NCI-H526 treated with DMSO at 0.1 percent for 48 hours (cell line): ENCODE measurements around the gene ATAD1.
"Not testable (repeated sequence)": the region's sequence is repeated elsewhere in the genome, so short reads cannot be mapped to it uniquely, and the experiment has no call there.

ENCODE experiments used
- DNase-seq: peaks from one replicate; lab custom pipeline; 2025; lab: John Stamatoyannopoulos, UW

Gene ATAD1

GRCh38 chr10:87803328-87803727 lies 14.7 kb downstream of the ATAD1 start:
- DNase-seq = no peak

GRCh38 chr10:87801813-87802435 lies 16.1 kb downstream of the ATAD1 start:
- DNase-seq = not testable (repeated sequence)

DNA sequence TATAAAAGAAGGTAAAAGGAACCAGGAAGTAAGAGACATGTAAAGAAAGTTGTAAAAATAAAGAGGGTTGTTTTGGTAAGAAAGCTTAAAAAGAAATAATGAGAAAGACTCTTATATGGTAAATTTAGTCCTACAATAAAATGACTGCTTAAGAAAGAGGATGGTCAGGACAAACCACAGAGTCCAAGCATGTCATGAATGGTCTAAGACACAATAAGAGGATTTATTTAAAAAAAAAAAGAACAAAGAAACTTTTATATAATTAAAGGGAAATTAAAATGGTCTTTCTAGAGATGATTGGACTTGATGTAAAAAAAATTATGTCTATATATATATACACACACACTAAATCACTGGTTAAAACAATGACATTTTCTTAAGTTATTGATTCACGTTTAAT lies 18.2 kb downstream of the ATAD1 start:
- no peak for DNase-seq

DNA sequence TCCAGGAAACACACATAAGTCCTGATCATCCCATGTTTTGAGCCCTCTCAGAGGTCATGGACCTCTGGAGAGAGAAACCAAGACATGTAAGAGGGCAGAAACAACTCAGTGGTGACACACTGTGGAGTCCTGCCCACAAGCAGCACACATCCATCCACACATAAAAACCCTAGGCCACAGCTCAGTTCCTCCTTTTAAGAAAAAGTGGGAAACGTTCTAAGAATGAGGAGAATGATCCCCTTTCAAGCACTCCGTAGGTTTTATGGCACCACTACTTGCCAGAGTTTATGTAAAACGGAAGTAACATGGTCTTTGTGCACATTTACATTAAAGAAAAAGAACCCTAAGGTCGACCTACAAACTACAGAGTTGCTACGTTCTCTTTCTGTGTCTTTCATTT lies 19.9 kb downstream of the ATAD1 start:
- no peak for DNase-seq

GRCh38 chr10:87794285-87794684 lies 23.7 kb downstream of the ATAD1 start:
- no peak for DNase-seq

DNA sequence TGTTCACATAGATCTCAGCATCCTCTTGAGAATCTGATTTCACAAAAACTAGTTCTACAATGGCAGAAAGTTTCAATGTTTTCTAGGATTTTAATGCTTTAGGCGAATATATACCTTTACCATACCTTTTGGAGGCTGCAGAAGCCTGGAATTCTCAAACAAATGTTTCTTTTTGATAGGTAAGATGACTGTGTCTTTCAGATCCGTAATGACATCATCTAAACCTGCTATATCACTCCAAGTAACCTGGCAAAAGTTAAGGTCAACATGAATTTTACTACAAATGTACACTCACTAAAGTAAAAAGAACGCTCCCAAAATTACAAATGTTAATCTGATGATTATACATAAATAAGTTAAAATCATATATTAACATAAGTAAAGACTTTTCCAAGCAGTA lies 27.8 kb downstream of the ATAD1 start:
- no peak for DNase-seq

GRCh38 chr10:87786421-87786820 lies 31.6 kb downstream of the ATAD1 start:
- no peak for DNase-seq

DNA sequence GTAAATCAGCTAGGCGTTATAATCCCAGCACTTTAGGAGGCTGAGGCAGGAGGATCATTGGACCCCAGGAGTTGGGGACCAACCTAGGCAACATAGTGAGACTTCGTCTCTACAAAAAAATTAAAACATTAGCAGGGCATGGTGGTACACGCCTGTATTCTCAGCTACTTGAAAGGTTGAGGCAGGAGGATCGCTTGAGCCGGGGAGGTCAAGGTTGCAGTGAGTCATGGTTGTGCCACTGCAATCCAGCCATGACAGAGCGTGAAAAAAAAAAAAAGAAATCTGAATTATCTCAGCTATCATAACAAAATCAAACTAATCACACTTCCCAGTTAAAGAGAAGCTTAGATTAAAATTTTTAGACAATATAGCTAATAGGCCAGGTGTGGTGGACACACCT lies 35.3 kb downstream of the ATAD1 start:
- DNase-seq = no peak

- no peak for DNase-seq
These were observed 36.5 kb downstream of the ATAD1 start for GRCh38 chr10:87781545-87781944.

DNA sequence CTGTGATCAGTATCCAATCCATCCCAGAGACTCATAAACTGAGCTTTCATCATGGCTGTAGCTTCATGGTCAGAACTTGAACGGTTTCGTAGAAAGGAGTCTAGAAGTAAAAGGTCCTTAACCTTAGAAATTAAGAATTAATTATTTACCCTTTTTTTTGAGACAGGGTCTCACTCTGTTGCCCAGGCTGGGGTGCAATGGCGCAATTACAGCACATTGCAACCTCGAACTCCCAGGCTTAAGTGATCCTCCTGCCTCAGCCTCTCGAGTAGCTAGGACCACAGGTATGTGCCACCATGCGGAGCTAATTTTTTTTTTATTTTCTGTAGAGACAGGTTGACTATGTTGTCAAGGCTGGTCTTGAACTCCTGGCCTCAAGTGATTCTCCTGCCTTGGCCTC lies 41.7 kb downstream of the ATAD1 start:
- DNase-seq = no peak

- no peak for DNase-seq
These were observed 42.3 kb downstream of the ATAD1 start for GRCh38 chr10:87775766-87776165.

DNA sequence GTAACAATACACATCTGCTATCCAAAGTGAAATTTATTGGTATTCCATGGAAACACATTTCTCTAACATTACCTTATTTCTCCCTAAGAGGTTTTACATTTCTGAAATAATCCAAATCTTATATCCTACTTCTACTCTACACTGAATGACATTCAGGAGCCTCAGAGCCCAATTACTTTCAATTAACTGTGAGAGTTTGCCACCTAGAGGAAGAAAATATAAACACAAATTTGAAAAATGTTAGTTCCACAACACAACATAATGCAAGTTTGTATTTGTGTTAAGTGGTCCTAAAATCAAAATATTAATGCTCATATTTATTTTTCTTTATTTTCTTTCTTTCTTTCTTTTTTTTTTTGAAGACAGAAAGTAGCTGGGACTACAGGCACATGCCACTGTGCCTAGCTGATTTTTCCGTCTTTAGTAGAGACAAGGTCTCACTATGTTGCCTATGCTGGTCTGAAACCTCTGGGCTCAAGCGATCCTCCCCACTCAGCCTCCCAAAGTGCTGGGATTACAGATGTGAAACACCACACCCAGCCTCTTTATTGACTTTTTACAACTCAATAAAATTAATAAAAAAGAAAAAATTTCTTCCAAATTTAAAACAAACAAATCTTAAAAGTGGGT lies 46.0 kb downstream of the ATAD1 start:
- no peak for DNase-seq

- DNase-seq = no peak
These were observed 50.8 kb downstream of the ATAD1 start for GRCh38 chr10:87767253-87767652.

GRCh38 chr10:87765666-87766376 lies 52.2 kb downstream of the ATAD1 start:
- no peak for DNase-seq

DNA sequence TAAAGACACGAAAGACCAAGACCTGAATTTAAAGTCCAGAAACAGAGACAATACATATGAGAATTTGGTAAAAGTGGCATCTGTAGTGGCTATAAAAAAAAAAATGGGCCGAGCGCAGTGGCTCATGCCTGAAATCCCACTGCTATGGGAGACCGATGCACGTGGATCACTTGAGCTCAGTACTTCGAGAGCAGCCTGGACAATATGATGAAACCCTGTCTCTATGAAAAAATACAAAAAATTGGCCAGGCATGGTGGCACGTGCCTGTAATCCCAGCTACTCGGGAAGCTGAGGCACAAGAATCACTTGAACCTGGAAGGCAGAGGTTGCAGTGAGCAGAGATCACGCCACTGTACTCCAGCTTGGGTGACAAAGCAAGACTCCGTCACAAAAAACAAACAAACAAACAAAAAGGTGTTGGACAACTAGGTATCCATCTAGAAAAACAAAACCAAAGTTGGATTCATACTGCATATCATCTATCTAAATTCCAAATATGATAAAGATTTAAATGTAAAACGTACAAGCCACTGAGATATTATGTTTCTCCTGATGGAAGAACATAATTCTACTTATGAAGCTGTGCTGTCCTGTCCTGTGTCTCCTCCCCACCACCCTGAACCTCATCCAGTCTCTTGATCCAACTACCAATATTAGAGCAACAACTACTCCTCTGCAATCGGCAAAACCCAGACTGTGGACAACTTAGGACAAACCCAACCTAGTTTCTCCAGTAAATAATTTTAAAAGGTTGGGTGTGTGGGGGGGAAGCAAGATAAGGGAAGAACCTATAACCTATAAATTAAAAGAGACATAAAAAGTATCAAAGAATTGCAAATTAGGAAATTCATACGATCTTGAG lies 53.7 kb downstream of the ATAD1 start:
- DNase-seq = no peak

- no peak for DNase-seq
These were observed 54.8 kb downstream of the ATAD1 start for GRCh38 chr10:87763086-87763861.

GRCh38 chr10:87761892-87762291 lies 56.1 kb downstream of the ATAD1 start:
- DNase-seq = no peak

- no peak for DNase-seq
These were observed 56.9 kb downstream of the ATAD1 start for GRCh38 chr10:87761153-87761552.

GRCh38 chr10:87760195-87760905 lies 57.7 kb downstream of the ATAD1 start:
- no peak for DNase-seq

DNA sequence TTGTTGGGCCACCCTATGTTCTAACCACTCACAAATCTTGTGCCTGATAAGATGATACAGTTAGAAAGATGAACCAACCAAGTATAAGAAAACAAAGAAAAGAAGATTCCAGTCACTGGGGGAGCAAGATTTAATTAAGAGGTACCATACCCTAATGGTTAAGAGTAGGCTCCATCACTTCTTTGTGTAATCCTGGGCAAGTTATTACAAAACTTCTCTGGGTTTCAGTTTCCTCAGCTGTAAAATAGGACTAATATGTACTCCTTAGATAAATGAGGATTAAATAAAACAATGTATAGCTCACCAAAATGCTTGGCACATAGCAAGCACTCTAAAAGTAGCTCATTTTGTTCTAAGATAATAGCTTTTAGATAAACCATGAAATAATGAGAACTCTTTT lies 58.5 kb downstream of the ATAD1 start:
- no peak for DNase-seq

DNA sequence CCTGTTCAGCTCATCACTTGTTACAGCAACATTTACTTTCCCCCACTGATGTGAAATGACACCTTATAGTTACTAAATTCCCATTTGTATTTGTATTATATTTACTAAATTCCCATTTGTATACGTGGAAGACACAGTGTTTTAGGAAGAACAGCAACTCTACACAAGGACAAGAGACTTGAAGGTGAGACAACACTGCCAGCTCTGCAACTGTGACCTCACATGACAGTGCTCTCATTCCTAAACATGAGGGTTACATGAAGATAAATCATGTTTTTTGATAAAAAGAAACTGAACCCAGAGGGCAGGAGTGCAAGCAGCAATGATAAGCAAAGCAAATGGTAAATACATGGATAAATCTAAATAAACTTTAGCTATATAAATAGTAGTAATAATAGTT lies 60.3 kb downstream of the ATAD1 start:
- no peak for DNase-seq
